ENCODE results near the gene IQCH.

DNA sequence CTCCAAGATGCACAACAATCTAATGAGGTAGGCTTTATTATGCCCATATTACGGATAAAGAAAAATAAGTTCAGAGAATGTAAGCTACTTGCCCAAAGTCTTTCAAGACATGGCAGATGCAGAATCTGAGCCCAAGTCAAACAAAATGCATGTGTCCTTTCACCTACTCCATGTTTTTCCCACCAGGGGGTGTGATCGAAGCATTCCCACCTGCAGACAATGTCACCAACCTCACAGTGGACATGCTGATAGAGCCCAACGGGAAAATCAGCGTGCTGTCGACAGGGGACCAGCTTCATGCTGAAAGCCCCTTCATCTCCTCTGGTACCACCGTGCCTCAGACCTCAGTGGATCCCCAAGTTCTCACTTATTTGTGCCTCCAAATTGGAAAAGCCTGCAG lies 166.5 kb downstream of the IQCH start:
- TF ChIP-seq MAX (IDR thresholded peaks at IDR 0.05; ENCODE audit: low read depth) (no peak), CTCF (IDR thresholded peaks at IDR 0.05) (no peak), RFX5 (IDR thresholded peaks at IDR 0.05; ENCODE audit: low read length) (no peak), RXRA (IDR thresholded peaks at IDR 0.05; ENCODE audit: borderline replicate concordance, low read depth) (no peak), SMC3 (IDR thresholded peaks at IDR 0.05; ENCODE audit: low read depth, low read length) (no peak), EP300 (IDR thresholded peaks at IDR 0.05; ENCODE audit: borderline replicate concordance in 1 of 2, low read depth in 1 of 2, low read length in 1 of 2) (no peak), POLR2AphosphoS5 (IDR thresholded peaks at IDR 0.05; ENCODE audit: low read depth, low read length) (no peak)
- TF ChIP-seq, protein P1, sequence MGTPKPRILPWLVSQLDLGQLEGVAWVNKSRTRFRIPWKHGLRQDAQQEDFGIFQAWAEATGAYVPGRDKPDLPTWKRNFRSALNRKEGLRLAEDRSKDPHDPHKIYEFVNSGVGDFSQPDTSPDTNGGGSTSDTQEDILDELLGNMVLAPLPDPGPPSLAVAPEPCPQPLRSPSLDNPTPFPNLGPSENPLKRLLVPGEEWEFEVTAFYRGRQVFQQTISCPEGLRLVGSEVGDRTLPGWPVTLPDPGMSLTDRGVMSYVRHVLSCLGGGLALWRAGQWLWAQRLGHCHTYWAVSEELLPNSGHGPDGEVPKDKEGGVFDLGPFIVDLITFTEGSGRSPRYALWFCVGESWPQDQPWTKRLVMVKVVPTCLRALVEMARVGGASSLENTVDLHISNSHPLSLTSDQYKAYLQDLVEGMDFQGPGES (IDR thresholded peaks at IDR 0.05; ENCODE audit: low read depth, low read length), result no peak
